CD4-positive, alpha-beta T cell (primary cell): ENCODE results near the gene PPARD. TPM values are rescaled to one million over a fixed set of nuclear protein-coding genes. Genes with fewer than 3 reads are reported as not detected.

ENCODE experiments used
- ATAC-seq: fragments of 200-7000 bp; cut with Tn5 transposase; one replicate; pipeline ENCODE4 v1.10.0; 2022; ENCODE audit warnings: mild to moderate bottlenecking; ENCODE audit not compliant: poor library complexity
- CTCF ChIA-PET: fragments of 350-600 bp; sonication (Branson Sonifier 250); formaldehyde crosslinking; loops from one replicate; lab custom pipeline; 2021; ENCODE audit warnings: antibody characterized with exemption, inconsistent platforms; lab: Charles Lee
- POLR2A ChIA-PET: fragments of 350-600 bp; sonication (Branson Sonifier 250); formaldehyde crosslinking; loops from one replicate; lab custom pipeline; 2021; ENCODE audit warnings: antibody characterized with exemption, inconsistent platforms; lab: Charles Lee
- DNase-seq, 14 experiments: peaks; one replicate each; pipeline ENCODE4 v3.0.0-alpha.2; 2013 to 2020; ENCODE audit warnings: mixed read lengths in 2 of 14
- H3K27ac ChIP-seq, 2 donors: one replicate each; pipeline versions ENCODE4 v1.5.1 to v1.7.0; 2013; ENCODE audit warnings: low read length in 2 of 2, low read depth in 1 of 2, mild to moderate bottlenecking in 1 of 2
- H3K27me3 ChIP-seq, 2 experiments: 1 replicate in 1 of 2; 2 replicates in 1 of 2; pipeline versions ENCODE4 v1.6.1 to v1.7.0; 2013; ENCODE audit warnings: low read length in 2 of 2, control low read depth in 1 of 2, mild to moderate bottlenecking in 1 of 2, moderate library complexity in 1 of 2; ENCODE audit not compliant: insufficient read depth in 2 of 2, control insufficient read depth in 1 of 2
- H3K36me3 ChIP-seq: one replicate; pipeline ENCODE4 v1.6.1; 2013; ENCODE audit warnings: low read length, control low read depth; ENCODE audit not compliant: insufficient read depth
- H3K4me1 ChIP-seq: one replicate; pipeline ENCODE4 v1.6.1; 2013; ENCODE audit warnings: low read length, control low read depth; ENCODE audit not compliant: insufficient read depth
- H3K4me3 ChIP-seq: one replicate; pipeline ENCODE4 v1.5.1; 2013; ENCODE audit warnings: mild to moderate bottlenecking, low read length, moderate library complexity
- H3K9me3 ChIP-seq, 2 experiments: 1 replicate in 1 of 2; 2 replicates in 1 of 2; pipeline versions ENCODE4 v1.6.1 to v1.7.0; 2013; ENCODE audit warnings: low read length in 2 of 2, mild to moderate bottlenecking in 2 of 2, control low read depth in 1 of 2, moderate library complexity in 1 of 2; ENCODE audit not compliant: control insufficient read depth in 1 of 2, insufficient read depth in 1 of 2
- H3K27ac Mint-ChIP-seq: one replicate; pipeline ENCODE4 v1.8.0; 2020; ENCODE audit warnings: mixed read lengths
- H3K27me3 Mint-ChIP-seq: one replicate; pipeline ENCODE4 v1.8.0; 2021; ENCODE audit warnings: mixed read lengths
- H3K36me3 Mint-ChIP-seq: one replicate; pipeline ENCODE4 v1.8.0; 2021; ENCODE audit warnings: low read depth, mixed read lengths
- H3K4me1 Mint-ChIP-seq: one replicate; pipeline ENCODE4 v1.8.0; 2021; ENCODE audit warnings: low read depth, mixed read lengths
- H3K4me3 Mint-ChIP-seq: one replicate; pipeline ENCODE4 v1.8.0; 2020; ENCODE audit warnings: mild to moderate bottlenecking, mixed read lengths
- H3K9me3 Mint-ChIP-seq: one replicate; pipeline ENCODE4 v1.8.0; 2020; ENCODE audit warnings: mixed read lengths
- CTCF ChIP-seq: fragments of 200-600 bp; IDR thresholded peaks from one replicate; pipeline ENCODE4 v1.8.0; 2022; ENCODE audit warnings: antibody characterized with exemption, mild to moderate bottlenecking
- intact Hi-C, 2 experiments: fragments of 100-400 bp; cut with DNase I in 1 of 2; cut with micrococcal nuclease in 1 of 2; formaldehyde crosslinking; loops; one replicate each; pipeline versions ENCODE4 v1.15.1 to v1.9.0; 2023 to 2025; cut with DNase I, micrococcal nuclease
- total RNA-seq, 174 experiments: library from RNA in 2 of 174; stranded (reverse) in 2 of 174; gene quantifications; one replicate each; pipeline ENCODE4 v1.2.3 and lab custom pipeline; 2021 to 2026

Gene PPARD
- total RNA-seq, 2 experiments from 2014 or later, result 34.1 to 37.0 TPM

- DNase-seq, result no peak
- intact Hi-C loops, result no loop called here
- Histone ChIP-seq H3K27ac (no peak overlapping the region), H3K9me3 (no peaks in the 10 kb centered on the region), H3K4me1 (peaks cover 22% of the 10 kb centered on the region), H3K27me3 (no peaks in the 10 kb centered on the region), H3K4me3 (no peak overlapping the region), H3K36me3 (peaks cover 51% of the 10 kb centered on the region)
- H3K4me3 Mint-ChIP-seq, result no peak overlapping the region
- CTCF ChIA-PET, result no interaction called here
- H3K36me3 Mint-ChIP-seq, result peaks cover 66% of the 10 kb centered on the region
- H3K4me1 Mint-ChIP-seq, result peaks cover 38% of the 10 kb centered on the region
- ATAC-seq, result no peak
- no peak for TF ChIP-seq CTCF
- peak overlapping the region; percentile 24 for H3K27ac Mint-ChIP-seq
- H3K9me3 Mint-ChIP-seq, result no peaks in the 10 kb centered on the region
- H3K27me3 Mint-ChIP-seq, result no peaks in the 10 kb centered on the region
- POLR2A ChIA-PET, result no interaction called here
Measured at GRCh38 chr6:35412102-35412501, 69.7 kb downstream of the PPARD start.

- no peak overlapping the region for H3K4me3 ChIP-seq
- intact Hi-C loops, result loop anchor here in 1 of 2 experiments (2.0 kb wide), 1 partner anchor 33 kb away; no protein-coding TSS in a partner anchor
- no peak for ATAC-seq
- no peak overlapping the region for H3K27ac ChIP-seq
- ChIA-PET CTCF (no interaction called here), POLR2A (no interaction called here)
- Mint-ChIP-seq H3K4me3 (no peak overlapping the region), H3K36me3 (peaks cover 83% of the 10 kb centered on the region), H3K9me3 (no peaks in the 10 kb centered on the region), H3K4me1 (peaks cover 52% of the 10 kb centered on the region), H3K27ac (peak overlapping the region; percentile 12), H3K27me3 (no peaks in the 10 kb centered on the region)
- DNase-seq, result no peak
- no peak for TF ChIP-seq CTCF
- no peaks in the 10 kb centered on the region for H3K27me3 ChIP-seq
- H3K9me3 ChIP-seq, result no peaks in the 10 kb centered on the region
- H3K36me3 ChIP-seq, result peaks cover 51% of the 10 kb centered on the region
- peaks cover 40% of the 10 kb centered on the region for H3K4me1 ChIP-seq
Measured at GRCh38 chr6:35413911-35414310, 71.6 kb downstream of the PPARD start.

- peak overlapping the region; percentile 61 for H3K27ac Mint-ChIP-seq
- peaks cover 86% of the 10 kb centered on the region for H3K36me3 Mint-ChIP-seq
- H3K4me1 ChIP-seq, result peaks cover 50% of the 10 kb centered on the region
- POLR2A ChIA-PET, result interaction anchor here (1.2 kb wide), 1 partner anchor 17 kb away, joined by 3 read pairs; no protein-coding TSS in a partner anchor
- H3K4me3 Mint-ChIP-seq, result no peak overlapping the region
- no peaks in the 10 kb centered on the region for H3K27me3 Mint-ChIP-seq
- no peaks in the 10 kb centered on the region for H3K9me3 ChIP-seq
- peaks cover 52% of the 10 kb centered on the region for H3K4me1 Mint-ChIP-seq
- H3K9me3 Mint-ChIP-seq, result no peaks in the 10 kb centered on the region
- H3K36me3 ChIP-seq, result peaks cover 56% of the 10 kb centered on the region
- no peak overlapping the region for H3K27ac ChIP-seq
- peak; percentile 15 for TF ChIP-seq CTCF
- DNase-seq (peak in 9 of 14 experiments; percentile 10 to 61 (median 26)), ATAC-seq (no peak)
- intact Hi-C loops, result loop anchor here (2.0 to 5.0 kb wide), 2 partner anchors 32 to 37 kb away; partner anchors contain the start of gene FANCE (in 1 of the 2)
- CTCF ChIA-PET, result interaction anchor here (1.0 to 1.4 kb wide), 2 partner anchors 73 to 118 kb away, joined by 3 to 5 read pairs; partner anchors contain the start of gene PPARD
- H3K4me3 ChIP-seq, result no peak overlapping the region
- no peaks in the 10 kb centered on the region for H3K27me3 ChIP-seq
Measured at GRCh38 chr6:35415065-35415891, 72.9 kb downstream of the PPARD start.
